Femur (tissue), 1 donor: ENCODE data around the gene HID1.
A peak's percentile ranks its signal among the peaks of the same experiment; 100 is the strongest.
"Not testable (repeated sequence)": the region's sequence is repeated elsewhere in the genome, so short reads cannot be mapped to it uniquely, and the experiment has no call there.

Source experiments
- DNase-seq: peaks from one replicate; pipeline ENCODE4 v3.0.0-alpha.2; 2017

The HID1 gene, protein sequence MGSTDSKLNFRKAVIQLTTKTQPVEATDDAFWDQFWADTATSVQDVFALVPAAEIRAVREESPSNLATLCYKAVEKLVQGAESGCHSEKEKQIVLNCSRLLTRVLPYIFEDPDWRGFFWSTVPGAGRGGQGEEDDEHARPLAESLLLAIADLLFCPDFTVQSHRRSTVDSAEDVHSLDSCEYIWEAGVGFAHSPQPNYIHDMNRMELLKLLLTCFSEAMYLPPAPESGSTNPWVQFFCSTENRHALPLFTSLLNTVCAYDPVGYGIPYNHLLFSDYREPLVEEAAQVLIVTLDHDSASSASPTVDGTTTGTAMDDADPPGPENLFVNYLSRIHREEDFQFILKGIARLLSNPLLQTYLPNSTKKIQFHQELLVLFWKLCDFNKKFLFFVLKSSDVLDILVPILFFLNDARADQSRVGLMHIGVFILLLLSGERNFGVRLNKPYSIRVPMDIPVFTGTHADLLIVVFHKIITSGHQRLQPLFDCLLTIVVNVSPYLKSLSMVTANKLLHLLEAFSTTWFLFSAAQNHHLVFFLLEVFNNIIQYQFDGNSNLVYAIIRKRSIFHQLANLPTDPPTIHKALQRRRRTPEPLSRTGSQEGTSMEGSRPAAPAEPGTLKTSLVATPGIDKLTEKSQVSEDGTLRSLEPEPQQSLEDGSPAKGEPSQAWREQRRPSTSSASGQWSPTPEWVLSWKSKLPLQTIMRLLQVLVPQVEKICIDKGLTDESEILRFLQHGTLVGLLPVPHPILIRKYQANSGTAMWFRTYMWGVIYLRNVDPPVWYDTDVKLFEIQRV

DNA sequence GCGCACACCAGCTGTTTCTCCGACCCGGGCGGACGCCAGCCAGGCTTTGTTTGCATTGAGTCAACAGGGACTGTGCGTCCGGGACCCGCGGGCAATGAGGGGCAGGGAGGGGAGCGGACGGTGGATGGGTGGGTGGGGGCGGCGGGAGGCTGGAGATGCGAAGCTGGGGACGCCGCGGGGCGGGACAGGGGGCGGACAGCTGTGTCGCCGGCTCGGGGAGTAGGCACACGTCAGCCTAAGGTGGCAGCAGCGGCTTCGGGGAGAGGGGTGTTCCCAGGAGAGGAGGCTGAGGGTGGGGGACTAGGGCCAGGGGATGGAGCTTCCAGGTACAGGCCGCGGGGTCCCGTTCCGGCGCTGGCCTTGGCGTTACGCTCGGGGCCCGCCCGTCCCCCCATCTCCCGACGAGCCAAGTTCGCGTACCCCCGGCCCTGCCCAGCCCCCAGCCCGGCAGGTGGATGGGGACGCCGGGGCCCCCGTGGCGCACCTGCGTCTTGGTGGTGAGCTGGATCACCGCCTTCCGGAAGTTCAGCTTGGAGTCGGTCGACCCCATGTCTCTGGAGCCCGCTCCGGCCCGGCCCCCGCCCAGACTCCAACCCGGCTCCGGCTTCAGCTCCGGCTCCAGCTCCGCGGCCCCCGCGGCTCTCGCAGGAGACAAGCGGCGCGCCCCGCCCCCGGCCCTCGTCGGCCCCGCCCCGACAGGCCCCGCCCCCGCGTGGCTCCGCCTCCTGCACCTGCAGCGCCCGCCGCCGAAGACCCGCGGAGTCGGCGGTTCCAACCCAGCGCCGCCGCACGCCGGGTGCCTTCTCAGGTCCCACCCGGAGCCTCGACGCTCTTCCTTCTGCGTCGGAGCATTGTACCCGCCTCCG, at the start of gene HID1:
Gene HID1, minus strand, starts transcription at position 653 of the 866 bp plus-strand sequence. Its CDS starts 103 bp downstream, at position 550.
- peak; percentile 60 for DNase-seq

DNA sequence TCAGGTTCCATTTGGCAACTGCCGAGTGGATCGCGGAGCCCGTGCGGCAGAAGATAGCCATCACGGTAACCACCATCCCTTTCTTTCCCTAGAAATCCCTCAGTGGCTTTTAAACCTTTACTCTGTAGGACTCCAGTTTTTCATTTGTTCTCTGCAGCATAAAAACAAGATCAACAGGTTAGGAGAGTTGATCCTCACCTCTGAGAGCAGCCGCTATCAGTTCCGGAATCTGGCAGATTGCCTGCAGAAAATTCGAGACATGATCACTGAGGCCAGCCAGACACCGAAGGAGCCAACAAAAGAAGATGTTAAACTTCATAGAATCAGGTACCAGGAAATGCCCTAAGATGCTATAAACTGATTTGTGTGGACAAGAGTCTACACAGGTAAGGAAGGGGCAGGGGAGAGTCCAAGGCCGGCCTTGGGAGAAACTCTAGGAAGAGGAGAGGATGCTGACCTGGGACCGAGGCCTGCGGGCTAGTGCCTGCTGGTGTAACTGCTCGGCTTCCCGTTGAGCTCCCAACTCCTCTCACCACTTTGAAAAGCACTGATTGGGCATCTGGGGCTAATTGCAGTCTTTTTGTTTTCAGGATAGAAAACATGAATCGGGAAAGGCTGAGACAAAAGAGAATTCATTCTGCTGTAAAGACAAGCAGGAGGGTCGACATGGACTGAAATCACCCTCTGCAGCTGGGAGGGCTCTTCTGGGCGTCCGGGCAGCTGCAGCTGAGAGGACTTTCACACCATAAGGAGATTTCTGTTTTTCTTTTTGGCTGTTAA, 48.0 kb upstream of the HID1 start:
- DNase-seq: no peak

DNA sequence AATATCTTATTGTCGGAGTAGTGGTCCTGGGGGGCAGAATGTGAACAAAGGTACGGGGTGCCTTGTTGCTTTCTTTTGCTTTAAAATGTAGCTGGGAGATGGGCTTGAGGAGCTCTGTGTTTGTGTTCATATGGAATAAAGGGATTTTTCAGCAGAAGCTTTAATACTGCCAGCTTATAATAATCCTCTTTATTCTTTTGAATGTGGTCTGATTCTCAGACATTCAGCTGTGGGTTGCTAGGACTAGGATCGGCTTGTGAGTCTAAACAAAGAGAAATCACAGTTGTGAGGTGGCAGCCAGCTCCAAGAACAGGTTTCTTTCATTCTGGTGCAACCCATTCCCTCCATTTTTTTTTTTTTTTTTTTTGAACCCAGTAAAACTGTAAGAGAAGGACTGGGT, 47.2 kb upstream of the HID1 start:
- no peak for DNase-seq

DNA sequence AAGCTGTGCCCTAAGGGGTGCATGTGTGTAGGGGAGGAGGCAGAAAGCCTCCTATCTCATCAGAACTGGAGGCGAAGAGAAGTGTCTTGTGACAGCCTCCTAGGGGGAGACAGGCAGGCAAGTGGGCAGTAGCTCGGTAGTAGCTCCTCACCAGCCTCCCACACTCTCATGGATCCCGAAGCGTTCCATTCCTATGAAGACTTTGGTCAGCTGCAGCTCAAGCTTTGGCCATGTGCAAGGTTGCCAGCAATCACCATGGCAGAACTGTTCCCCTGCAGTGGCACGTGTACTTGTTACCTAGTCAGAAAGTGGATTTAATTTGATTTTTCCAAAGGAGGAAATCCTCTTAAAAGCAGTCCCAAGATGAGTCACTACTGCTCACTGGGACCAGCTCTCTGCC, 46.6 kb upstream of the HID1 start:
- no peak for DNase-seq

DNA sequence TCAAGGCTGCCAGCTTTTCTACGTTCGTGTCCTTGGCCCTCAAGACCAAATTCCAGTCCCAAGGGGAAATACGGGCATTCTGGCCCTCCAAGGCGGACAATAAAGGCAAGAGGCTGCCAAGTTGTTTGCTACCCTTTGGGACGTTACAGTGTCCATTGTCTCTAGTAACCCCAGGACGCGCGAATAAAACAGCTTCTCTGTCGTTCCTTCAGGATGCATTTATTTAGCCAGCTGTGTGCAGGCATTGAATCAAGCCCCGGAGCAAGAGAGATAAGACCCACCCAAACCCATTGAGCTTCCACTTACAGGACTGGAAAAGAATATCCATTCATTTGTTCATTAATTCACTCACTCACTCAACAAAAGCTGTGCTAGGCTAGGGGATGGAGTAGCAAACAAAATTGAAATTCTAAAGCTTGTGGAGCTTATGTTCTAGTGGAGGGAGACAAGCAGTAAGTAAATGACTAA, 40.6 kb upstream of the HID1 start:
- no peak for DNase-seq

DNA sequence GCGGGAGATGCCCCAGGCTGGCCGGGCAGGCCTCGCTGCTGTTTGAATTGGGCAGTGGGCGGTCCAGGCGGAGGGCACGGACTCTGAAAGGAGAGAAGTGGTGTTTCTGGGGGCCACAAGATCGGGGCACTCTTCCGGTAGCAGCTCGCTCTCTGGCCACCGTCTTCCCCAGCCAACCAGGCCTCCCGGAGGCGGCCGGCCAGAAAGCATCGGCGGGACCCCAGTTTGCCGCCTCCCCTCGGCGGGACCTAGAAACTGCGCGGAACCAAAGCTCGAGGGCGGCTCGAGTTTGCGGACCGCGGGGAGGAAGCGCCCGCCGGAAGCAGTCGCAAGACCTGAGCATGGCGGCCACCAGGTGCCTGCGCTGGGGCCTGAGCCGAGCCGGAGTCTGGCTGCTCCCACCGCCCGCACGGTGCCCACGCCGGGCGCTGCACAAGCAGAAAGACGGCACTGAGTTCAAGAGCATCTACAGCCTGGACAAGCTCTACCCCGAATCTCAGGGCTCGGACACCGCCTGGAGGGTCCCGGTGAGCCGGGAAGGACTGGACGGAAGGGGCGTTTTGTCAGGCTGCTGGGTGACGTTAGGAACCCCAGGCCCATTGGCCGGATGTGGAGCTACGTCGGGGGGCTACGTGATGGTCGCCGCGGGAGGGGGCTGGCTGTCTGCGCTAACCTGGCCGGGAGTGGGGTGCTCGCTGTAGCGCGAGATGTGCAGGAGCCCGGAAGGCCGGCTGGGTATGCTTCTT, 40.0 kb upstream of the HID1 start, which contains the start of gene MRPL58:
Gene MRPL58, plus strand, starts transcription at position 325 of the 746 bp plus-strand sequence. Its CDS starts 17 bp downstream, at position 342.
- DNase-seq: peak; percentile 92

DNA sequence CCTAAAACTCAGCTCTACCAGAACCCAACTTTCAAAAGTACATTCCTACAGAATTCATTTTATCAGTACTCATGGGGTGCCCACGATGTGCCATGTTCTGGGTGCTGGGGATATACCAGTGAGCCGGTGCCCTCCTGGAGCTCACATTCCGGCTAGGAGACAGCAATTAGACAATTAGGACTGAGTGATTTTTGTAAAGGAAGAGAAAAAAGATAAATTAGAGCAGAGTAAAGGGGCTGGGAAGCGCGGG, 39.5 kb upstream of the HID1 start:
- DNase-seq: no peak

DNA sequence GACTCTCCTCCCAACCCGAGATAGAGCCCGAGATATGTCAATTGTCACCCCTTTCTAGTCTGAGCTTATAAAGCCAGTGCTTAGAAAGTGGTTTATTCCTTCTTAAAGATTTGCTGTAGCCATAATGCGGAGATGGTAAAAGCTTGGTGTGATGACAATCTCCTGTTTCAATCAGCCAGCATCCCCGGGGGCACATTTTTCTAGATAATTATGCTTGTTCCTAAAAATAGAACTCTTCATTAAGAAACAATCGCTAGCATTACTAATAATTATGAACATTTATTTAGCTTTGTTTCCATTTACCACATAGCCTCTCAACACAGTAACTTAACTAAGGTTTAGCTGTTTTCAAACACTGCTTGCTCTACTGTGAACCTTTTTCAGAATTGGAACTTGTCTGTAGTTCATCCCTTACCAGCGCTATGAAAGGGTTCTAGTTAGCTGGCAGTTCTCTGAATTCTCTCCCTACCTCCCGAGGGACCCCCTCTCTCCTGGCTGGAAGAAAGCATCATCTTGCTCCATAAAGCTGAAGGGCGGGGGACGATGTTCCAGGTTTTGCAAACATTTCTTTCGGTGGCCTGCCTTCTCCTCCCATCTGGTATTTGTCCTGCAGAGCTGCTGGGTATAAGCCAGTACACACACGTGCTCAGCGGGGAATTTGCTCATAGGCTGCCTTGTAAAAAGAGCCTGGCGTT, 39.0 kb upstream of the HID1 start:
- DNase-seq: peak; percentile 85

DNA sequence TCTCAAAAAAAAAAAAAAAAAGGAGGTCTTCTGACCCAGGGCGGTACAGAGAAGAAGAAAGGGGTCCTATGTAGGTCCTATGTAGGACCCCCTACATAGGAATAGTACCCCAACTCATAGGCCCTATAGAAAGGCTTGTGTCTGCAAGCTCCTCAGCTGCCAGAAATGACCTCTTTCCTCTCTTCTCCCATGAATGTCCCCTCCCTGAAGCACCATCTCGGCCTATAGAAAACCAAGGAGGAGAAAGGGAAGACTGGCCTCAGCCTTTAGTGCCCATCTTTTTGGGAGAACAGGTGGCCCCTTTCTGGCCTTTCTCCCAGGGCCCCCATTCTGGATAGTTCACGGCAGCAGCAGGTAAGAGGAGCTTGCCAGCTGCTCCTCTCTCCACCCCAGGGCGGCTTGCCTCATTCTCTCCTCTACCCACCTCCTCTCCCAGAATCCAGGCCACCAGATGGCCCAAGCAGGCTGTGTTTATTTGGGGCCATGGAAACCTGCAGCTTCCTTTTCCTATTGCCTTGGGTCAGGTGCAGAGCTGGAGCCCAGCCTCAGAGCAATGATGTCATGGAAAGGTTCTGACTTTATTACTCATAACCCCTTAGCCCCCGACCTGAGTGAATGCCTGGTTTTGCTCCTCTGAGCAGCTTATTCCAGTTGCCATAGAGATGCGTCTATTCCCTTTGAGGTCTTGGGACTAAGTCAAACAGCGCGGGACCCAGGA, 38.3 kb upstream of the HID1 start:
- DNase-seq: peak; percentile 83

DNA sequence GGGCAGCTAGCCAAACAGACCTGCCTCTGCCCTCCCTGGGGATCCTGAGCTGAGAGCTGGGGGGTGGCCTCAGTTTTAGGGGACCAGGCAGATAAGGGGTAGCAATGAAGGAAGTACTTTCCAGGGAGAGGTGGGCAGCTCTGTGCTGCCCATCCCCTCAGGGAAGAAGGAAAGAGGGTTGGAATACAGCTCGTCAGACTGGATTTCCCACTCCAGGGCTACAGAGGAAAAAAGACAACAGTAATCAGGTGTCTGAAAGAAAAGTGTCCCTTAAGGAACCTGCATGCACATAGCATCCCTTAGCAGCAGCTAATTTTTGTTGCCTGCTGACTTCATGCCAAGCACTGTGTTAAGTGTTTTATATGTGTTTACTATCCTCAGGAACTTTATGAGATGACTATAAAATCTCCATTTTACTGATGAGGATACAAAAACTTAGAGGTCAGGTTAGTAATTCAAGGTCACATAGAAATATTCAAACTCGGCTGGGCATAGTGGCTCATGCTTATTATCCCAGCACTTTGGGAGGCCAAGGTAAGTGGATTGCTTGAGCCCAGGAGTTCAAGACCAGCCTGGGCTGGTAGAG, 36.7 kb upstream of the HID1 start:
- no peak for DNase-seq

DNA sequence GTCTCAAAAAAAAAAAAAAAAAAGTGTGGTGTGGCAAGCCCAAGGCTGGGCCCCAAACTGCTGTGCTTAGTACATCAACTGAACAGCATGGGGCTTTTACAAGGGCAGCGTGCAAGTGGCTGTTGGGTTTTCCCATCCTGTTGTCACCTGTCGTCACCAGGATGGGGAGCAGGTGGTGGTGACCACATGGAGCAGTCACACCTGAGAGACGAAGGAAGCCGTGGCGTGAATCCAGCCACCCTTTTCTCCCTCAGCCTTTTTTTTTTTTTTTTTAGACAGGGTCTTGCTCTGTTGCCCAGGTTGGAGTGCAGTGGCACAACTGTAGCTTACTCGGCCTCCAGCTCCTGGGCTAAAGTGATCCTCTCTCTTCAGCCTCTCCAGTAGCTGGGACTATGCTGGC, 35.8 kb upstream of the HID1 start:
- DNase-seq: no peak

DNA sequence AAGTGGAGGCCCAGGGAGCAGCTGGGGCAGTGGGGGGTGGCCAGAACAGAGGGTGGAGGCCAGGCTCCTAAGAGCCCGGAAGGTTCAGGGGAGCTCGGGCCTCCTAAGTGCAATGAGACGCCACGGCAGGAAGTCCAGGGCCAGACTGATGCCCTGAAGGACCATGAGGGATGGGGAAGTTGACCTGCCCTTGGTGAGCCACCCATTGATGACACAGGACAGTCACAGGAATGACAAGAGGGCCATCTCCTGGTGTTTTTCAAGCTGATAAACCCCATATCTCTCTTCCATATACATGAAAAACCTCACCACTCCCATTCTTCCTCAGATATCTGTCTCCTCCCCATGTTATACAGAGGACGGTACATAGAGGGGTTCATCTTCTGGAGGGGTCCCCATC, 34.1 kb upstream of the HID1 start:
- no peak for DNase-seq

DNA sequence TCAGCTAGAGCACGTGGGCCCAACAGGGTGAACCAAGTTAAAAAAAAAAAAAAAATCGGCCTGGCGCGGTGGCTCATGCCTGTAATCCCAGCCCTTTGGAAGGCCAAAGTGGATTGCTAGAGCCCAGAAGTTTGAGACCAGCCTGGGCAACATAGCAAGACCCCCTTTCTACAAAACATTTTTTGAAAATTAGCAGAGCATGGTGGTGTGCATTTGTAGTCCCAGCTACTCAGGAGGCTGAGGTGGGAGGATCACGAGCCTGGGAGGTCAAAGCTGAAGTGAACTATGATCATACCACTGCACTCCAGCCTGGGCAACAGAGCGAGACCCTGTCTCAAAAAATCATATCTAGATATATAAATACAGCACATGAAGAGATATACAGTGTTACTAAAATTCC, 33.5 kb upstream of the HID1 start:
- DNase-seq: not testable (repeated sequence)

DNA sequence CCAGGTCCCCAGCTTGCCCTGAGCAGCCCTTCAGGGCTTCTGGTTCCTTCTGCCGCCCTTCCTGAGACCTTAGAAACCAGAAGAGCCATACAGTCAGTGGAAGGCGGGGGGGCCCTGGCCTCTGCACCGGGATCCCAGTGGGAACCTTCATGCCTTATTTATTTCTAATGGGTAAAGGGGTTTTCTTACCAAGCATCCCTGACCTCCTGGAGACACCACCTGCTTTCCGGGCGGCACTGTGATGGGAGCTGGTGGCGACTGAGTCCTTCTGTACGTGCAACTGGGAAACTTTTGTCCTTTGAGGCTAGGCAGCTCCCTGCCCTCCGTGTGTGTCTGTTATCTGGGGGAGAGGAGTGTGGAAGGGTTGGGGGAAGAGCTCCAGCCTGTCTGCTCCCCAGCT, 32.7 kb upstream of the HID1 start:
- DNase-seq: no peak

DNA sequence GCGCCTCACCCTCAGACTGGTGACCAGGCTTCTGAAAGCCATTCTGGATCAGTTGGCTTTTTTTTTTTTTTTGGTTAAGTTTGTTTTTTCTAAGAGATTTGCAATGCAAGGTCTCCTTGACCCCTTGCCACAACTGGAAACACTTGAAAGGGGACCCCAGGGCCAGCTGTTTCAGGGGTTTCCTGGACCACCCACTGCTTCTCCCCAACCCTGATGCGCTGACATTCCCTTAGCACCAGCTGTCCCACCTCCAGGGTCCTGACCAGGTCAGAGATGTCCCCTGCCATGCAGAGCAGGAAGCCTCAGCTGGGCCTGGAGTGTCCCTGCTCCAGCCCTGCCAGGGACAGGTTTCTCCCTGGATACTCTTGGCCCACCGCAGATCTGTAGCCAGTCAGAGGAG, 31.8 kb upstream of the HID1 start:
- DNase-seq: no peak

DNA sequence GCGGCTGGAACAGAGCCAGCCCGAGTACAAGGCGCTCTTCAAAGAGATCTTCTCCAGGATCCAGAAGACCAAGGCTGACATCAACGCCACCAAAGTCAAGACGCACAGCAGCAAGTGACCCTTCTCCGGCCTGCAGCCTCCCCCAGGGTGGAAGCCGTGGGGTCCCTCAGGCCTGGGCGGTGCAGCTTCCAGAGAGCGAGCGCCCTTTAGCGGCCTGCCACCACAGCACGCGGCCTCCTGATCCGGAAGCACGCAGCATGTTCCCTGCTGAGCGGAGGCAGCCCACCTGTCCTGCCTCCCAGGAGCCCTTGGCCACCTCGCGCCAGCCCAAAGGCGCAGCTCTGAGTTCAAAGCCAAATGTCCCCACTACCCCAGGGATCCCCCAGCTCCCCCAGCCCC, 31.4 kb upstream of the HID1 start:
- no peak for DNase-seq

DNA sequence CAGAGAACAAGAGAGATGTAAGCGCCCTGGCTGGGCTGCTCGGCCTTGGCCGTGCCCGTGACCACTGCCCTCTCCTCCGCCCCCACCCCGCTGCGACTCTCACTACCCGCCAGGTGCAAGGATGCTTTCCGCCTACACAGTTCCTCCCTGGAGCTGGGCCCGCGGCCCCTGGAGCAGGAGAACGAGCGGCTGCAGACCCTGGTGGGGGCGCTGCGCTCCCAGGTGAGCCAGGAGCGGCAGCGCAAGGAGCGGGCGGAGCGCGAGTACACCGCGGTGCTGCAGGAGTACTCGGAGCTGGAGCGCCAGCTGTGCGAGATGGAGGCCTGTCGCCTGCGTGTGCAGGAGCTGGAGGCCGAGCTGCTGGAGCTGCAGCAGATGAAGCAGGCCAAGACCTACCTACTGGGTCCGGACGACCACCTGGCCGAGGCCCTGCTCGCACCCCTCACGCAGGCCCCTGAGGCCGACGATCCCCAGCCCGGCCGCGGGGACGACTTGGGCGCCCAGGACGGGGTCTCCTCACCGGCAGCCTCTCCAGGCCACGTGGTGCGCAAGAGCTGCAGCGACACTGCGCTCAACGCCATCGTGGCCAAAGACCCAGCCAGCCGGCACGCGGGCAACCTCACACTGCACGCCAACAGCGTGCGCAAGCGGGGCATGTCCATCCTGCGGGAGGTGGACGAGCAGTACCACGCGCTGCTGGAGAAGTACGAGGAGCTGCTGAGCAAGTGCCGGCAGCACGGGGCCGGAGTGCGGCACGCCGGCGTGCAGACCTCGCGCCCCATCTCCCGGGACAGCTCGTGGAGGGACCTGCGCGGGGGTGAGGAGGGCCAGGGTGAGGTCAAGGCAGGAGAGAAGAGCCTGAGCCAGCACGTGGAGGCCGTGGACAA, 30.8 kb upstream of the HID1 start:
- no peak for DNase-seq

DNA sequence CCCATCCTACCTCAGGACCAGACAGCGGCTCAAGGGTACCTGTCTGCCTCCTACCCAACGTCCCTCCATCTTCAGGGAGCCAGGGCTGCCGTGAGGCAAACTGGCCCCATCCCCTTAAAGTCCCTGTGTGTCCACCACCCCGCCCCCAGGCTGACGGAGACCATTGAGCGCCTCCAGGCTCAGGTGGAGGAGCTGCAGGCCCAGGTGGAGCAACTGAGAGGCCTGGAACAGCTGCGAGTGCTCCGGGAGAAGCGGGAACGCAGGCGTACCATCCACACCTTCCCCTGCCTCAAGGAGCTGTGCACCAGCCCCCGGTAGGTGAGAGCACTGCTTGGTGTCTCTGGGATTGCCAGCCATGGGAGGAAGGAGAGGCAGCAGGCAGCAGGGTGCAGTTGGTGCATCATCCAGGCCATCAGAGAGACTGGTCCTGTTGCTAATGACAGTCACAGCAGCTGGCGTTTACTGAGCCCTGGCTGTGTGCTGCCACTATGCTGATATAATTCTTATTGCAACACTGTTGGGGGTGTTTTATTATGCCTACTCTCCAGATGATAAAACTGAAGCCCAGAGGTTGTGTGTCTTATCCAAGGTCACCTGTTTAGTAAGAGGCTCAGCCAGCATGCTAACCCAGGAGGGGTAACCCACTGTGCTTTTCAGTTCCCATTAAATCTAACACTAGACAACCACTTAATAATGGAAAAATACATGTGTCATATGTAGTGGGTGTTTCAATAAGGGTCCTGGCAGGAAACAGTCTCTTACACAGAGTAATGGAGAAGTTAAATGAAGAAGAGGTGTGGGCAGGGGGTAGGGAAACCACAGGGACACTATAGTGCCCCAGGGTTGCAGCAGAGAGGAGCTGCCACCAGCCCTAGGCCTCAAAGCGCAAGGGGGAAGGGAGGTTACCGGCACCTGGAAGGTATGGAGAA, 29.6 kb upstream of the HID1 start:
- DNase-seq: no peak
